Measurements from ENCODE around the gene ZBTB34.

DNA sequence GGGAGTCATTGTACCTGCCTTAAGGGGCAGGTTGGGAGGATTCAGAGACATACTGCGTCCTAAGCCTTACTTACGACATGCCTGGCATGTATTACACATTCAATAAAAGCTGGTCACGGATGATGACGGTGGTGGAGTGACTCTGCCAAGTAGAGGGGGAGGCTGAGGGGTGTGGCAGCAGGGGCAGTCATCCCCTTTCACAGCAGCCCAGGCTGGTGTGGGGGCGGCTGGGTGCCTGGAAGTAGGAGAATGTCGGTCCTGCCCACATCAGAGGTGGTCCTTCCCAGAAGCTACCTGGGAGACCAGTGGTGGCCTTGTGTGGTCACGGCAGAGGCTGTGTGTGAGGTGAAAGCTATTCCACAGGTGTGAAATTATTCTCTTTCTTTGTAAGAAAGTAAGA lies 8.9 kb downstream of the ZBTB34 start:
- TF ChIP-seq EZH2 (IDR thresholded peaks at IDR 0.05) (no peak), POLR2AphosphoS5 (IDR thresholded peaks at IDR 0.05; ENCODE audit: borderline replicate concordance, low read depth, low read length) (no peak), FOXP2 (optimal IDR thresholded peaks at IDR 0.05; ENCODE audit: control extremely low read depth, extremely low read length, insufficient read depth) (no peak)

All from SK-N-MC (cell line).